Measurements from ENCODE around the gene APOB.

Gene APOB

DNA sequence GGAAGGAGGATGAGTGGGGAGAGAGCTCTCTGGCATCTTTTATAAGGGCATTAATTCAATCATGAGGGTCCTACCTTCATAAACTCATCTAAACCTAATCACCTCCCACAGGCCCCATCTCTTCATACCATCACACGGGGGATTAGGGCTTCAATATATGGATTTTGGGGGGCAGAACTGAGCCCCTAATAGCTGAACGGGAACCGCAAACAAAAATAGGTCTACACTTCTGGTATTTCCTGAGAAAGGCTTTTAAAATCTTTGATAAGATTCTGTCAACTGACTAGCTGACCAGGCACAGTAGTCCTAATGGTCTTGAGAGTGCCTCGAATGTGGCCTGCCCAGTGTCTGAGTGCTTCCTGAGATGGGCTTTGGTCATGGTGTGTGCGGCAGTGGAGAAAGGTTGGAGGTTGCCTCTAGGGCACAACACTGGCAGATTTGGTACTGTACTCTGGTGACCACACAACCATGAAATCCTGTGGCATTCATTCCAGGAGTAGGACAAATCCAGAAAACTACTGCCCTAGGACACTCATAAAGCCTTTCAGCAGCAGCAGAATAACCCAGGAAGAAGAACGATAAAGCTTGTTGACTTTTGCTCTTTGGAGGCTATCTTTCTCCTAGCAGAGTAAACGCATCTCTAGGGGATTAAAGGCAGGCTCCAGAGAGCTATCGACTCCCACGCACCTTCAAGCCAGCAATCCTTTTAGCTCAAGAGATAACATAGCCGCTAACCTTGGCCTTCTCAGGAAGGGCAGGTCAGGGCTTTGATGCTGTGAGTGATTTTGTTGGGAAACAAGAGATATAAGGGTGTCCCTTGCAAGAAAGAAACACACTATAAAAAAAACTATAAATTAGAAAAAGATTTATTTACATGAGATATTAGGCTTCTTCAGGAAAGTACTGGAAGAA is 12.3 kb upstream of the APOB start:
- TF ChIP-seq GATA3 (IDR thresholded peaks at IDR 0.05; ENCODE audit: low read depth, low read length), result no peak
- no peak for TF ChIP-seq GATA2 (IDR thresholded peaks at IDR 0.05; ENCODE audit: low read depth, low read length)

DNA sequence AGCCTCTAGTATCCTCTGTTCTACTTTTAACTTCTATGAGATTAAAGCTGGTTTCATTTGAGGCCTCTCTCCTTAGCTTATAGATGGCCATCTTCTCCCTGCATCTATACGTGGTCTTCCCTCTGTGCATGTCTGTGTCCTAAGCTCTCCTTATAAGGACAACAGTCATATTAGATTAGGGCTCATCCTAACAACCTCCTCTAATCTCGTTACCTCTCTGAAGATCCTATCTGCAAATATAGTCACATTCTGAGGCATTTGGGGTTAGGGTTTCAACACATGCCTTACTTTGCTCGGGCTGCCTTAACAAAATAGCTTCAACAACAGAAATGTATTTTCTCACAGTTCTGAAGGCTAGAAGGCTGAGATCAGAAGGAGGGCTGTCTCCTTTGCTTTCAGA is 11.6 kb upstream of the APOB start:
- TF ChIP-seq GATA2 (IDR thresholded peaks at IDR 0.05; ENCODE audit: low read depth, low read length) (peak; percentile 32; the same call in 1 of the 2 replicates), GATA3 (IDR thresholded peaks at IDR 0.05; ENCODE audit: low read depth, low read length) (peak; percentile 48)

DNA sequence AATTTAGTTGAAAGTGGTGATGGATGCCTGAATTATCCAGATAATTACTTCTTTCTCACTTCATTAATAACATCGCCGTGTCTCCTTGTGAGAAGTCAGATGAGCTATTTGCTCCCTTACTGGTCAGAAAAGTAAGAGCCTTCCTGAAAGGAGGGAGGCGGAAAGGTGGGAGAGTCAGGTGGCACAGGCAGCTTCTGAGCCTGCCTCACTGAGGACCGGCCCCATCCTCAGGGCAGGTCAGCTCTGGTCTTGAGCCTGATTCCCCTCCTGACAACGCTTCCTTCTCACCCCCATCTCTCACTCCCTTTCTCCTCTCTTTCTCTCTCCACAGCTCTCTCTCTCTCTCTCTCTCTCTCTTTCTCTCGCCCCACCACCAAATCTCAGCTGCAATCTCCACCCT is 10.1 kb upstream of the APOB start:
- no peak for TF ChIP-seq GATA3 (IDR thresholded peaks at IDR 0.05; ENCODE audit: low read depth, low read length)
- TF ChIP-seq GATA2 (IDR thresholded peaks at IDR 0.05; ENCODE audit: low read depth, low read length), result no peak

DNA sequence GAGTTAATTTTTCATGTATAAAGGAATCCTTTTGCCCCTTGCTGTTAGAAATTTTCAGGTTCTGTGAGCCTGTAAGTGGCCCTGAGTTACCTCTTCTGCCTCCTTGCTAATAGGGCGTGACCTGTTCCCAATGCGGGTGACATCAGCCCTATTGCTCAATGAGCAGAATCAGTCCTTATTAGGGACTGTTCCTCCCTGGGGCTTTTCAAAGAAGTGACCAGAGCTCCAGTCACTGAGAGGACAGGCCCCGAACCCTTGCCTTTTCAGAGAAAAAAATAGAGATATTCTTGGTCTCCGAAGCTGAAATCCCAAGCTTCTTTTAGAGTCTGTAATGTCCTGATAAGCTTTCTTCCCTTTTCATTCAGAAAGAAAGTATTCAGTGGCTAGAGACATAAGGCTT is 8.2 kb upstream of the APOB start:
- TF ChIP-seq GATA2 (IDR thresholded peaks at IDR 0.05; ENCODE audit: low read depth, low read length) (no peak), GATA3 (IDR thresholded peaks at IDR 0.05; ENCODE audit: low read depth, low read length) (no peak)

DNA sequence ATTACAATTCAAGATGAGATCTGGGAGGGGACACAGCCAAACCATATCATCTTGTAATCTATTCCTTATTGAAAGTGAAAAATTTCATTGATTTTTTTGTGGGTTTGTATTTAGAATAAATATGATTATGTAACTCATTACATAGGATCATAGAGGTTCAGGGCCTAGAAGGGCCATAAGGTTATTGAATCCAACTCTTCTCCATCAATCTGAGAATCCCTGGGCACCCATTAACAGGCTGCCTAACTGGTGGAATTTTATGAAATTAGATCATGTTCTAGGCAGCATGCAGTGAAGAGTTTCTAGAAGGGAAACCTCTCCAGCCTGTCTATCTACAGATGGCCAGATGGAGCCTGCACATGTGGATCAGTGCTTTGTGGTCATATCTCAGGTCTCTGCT is 6.3 kb upstream of the APOB start:
- TF ChIP-seq GATA3 (IDR thresholded peaks at IDR 0.05; ENCODE audit: low read depth, low read length) (no peak), GATA2 (IDR thresholded peaks at IDR 0.05; ENCODE audit: low read depth, low read length) (no peak)

DNA sequence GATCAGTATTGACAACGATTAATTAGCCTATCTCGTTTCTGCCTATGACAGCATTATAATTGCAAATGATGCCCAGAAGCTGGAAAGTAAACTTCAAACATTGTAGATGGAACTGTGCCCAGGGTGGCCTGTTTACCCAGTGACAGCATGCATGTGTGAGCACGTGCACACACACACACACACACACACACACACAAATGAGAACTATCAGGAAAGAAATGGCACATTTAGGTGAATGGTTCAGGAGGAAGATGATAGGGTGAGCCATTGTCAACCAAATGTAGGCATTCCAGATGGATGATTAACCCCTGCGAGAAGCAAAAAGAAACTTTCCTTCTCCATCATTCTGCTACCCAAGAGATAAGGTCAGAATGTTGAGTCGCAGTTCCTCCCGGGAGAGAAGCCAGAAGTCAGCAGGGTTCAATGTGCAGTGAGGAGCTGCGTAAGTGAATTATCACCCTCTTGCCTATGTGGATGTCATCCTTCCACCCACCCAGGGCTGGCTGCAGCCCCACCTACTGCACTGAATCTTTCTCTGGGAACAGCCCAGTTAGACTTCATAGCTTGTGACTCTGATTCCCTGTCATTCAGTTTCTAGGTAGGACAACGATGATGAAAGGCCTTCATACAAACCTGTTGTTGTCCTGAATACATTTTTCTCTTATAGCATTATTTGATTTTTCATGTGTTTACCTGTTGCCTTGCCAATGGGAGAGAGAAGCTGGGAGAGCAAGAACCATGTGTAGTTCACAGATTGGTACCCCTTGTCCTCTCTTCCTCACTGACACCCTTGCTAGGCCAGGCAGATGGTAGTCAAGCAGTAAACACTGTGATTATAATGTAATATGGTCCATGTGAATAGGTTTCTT is 3.5 kb upstream of the APOB start:
- TF ChIP-seq GATA3 (IDR thresholded peaks at IDR 0.05; ENCODE audit: low read depth, low read length), result no peak
- TF ChIP-seq GATA2 (IDR thresholded peaks at IDR 0.05; ENCODE audit: low read depth, low read length), result no peak

DNA sequence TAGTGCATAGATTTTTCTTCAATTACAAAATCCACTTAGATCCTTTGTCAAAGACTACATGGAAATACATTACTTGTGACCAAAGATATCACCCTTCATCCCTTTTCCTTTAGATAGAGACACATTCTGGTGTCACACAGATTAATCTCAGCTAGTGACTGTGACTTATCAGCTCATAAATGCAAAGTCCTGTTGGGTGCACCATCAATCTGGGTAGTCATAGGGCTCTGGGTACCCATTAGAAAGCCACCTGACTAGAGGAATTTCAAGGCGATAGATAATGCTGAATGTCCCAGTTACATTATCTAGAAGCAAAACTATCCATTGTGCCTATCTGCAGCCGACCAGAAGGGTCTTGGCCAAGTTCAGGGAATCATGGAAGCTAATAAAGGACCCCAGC is 2.6 kb upstream of the APOB start:
- TF ChIP-seq GATA2 (IDR thresholded peaks at IDR 0.05; ENCODE audit: low read depth, low read length), result no peak
- no peak for TF ChIP-seq GATA3 (IDR thresholded peaks at IDR 0.05; ENCODE audit: low read depth, low read length)

DNA sequence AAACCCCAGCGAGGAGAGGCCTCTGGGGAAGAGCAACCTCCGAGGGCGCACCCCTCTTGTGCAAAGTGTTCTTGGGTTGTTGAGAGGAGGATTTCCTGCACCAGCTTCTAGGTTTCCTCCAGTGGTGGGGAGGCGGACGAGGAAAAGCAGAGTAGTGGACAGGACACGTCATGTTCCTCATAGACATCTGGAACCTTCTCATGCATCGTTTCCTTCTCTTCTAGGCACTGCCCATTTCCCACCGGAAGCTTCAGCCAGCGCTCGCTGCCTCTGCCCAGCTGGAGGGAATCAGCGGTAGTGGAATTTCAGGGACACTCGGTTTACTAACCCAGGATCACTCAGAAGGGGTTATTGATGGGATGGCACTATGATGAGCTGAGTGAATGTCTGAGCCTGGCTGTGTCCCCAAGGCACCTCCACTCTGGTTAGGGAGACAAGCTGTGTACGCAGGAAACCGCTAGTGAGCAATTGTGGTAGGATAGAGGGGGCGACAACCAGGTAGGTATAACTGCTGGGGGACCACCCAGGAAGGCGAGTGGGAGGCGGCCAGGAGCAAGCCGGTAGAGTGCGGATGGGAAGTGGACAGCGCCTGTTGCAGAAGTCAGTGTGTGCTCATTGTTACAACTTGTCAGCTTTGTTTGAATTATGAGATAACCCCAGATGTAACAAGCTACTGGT is 960 bp upstream of the APOB start:
- no peak for TF ChIP-seq GATA3 (IDR thresholded peaks at IDR 0.05; ENCODE audit: low read depth, low read length)
- TF ChIP-seq GATA2 (IDR thresholded peaks at IDR 0.05; ENCODE audit: low read depth, low read length), result no peak

DNA sequence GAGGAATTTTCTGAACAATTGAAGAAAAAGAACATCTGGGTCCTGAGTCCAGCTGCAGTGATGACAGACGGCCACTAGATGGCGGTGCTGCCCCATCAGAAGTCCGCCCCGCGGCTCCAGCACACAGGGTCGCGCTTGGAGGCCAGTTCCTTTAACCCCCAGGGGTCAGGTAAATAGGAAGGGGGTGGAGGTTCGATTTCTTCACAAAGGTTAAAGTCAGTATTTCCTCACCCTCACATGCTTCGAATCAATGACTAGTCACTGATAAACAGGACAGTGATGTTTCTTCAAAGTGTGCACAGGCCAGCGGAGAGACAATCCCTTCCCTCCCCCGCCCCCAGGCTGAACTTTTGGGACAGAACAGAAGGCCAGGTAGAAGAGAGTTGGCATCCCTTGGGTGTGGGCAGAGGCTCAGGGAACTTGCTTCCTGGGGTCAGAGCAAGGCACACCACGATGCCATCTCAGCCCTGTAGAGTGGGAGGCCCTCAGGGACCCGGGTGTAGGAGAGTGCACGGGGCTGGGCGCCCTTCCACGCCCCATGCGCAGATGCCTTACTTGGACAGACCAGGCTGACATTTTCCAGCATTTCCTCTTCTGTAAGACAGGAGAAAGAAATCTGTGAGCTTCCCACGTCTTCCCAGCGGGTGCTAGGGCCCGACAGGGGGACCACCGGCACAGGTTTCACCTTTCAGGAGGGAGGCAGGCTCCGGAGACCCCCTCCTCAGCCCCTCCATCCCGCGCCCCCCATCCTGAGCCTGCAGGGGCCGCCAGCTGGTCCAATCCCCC is 722 bp downstream of the APOB start:
- TF ChIP-seq GATA2 (IDR thresholded peaks at IDR 0.05; ENCODE audit: low read depth, low read length), result no peak
- no peak for TF ChIP-seq GATA3 (IDR thresholded peaks at IDR 0.05; ENCODE audit: low read depth, low read length)

DNA sequence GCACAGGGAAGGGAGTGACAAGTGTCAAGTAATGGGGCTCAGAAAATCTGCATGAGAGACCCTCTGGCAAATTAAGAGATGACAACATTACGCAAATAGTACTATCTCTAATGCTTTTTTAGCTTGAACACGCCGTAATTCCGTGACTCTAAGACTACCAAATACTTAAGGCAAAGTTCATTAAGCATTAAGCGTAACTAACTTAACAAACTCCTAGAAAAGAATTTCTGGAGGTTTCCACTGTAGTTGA is 1.2 kb downstream of the APOB start:
- TF ChIP-seq GATA3 (IDR thresholded peaks at IDR 0.05; ENCODE audit: low read depth, low read length), result no peak
- no peak for TF ChIP-seq GATA2 (IDR thresholded peaks at IDR 0.05; ENCODE audit: low read depth, low read length)

DNA sequence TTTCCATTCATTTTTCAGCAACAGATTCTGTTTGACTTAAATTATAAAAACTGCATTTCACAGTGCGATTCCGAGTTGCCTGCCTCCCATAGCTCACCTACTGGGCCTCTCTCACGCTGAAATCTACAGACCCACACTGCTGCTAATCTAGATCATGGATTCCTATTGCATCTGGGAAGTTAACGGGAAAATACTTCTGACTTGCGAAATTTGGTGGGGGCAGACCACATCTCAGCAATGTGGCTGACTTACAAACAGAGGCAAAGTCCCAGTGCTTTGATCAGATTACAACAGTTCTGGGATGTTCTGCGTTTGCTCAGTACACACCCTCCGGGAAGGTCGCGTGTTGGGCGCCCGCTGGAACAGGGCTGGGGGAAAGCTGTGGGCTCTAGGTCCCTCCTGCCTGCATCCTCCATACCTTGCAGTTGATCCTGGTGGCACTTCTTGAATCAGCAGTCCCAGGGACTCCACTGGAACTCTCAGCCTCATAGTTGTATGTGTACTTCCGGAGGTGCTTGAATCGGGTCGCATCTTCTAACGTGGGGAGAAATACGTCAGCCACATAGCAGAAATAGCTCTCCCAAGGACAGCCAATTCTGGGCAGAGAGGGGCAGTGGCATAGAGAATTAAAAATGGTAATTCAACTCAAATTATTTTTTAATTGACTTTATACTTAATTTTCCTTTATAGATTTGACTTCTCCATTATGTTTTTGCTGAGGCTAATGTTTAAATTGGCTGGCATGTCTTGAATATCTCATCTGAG is 1.7 kb downstream of the APOB start:
- TF ChIP-seq GATA3 (IDR thresholded peaks at IDR 0.05; ENCODE audit: low read depth, low read length), result no peak
- 0 out of 2 replicates have a peak, but pooled peaks have one; percentile 56 for TF ChIP-seq GATA2 (IDR thresholded peaks at IDR 0.05; ENCODE audit: low read depth, low read length)

DNA sequence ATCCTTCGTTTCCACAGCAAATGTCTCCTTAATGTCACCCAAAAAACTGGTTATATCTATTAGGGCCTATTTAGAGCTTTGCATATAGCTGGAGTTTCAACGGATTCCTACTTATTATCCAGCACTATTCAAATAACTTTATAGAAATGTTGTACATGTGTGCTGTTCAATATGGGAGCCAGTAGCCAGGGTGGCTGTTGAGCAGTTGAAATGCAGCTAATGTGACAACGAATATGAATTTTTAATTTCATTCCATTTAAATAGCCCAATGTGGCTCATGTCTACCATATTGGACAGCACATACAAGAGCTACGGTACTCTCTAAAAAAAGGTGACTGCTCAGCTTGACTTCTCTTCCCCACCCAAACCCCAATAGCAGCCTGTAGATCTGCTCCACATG is 2.4 kb downstream of the APOB start:
- TF ChIP-seq GATA2 (IDR thresholded peaks at IDR 0.05; ENCODE audit: low read depth, low read length) (no peak), GATA3 (IDR thresholded peaks at IDR 0.05; ENCODE audit: low read depth, low read length) (no peak)
